GM19395 (cell line): Measurements from ENCODE around the gene TGFBR3.
"Not testable (repeated sequence)": the region's sequence is repeated elsewhere in the genome, so short reads cannot be mapped to it uniquely, and the experiment has no call there.

Experiments
- ATAC-seq: cut with Tn5 transposase; IDR thresholded peaks from one replicate; pipeline ENCODE4 v1.9.1; 2021; ENCODE audit warnings: mild to moderate bottlenecking, moderate library complexity; ENCODE audit not compliant: unreplicated experiment

TGFBR3 gene

GRCh38 chr1:91851130-91852010, 34.6 kb downstream of the TGFBR3 start:
- no peak for ATAC-seq

GRCh38 chr1:91850708-91851107, 35.2 kb downstream of the TGFBR3 start:
- no peak for ATAC-seq

- ATAC-seq: no peak
Measured at GRCh38 chr1:91847851-91848250, 38.1 kb downstream of the TGFBR3 start.

GRCh38 chr1:91846639-91847013, 39.3 kb downstream of the TGFBR3 start:
- no peak for ATAC-seq

GRCh38 chr1:91846007-91846638, 39.8 kb downstream of the TGFBR3 start:
- ATAC-seq: no peak

GRCh38 chr1:91844862-91845528, 41.0 kb downstream of the TGFBR3 start:
- ATAC-seq: no peak

GRCh38 chr1:91843843-91844242, 42.1 kb downstream of the TGFBR3 start:
- no peak for ATAC-seq

- ATAC-seq: no peak
Measured at GRCh38 chr1:91842563-91842962, 43.4 kb downstream of the TGFBR3 start.

- no peak for ATAC-seq
Measured at GRCh38 chr1:91842056-91842455, 43.9 kb downstream of the TGFBR3 start.

- ATAC-seq: not testable (repeated sequence)
Measured at GRCh38 chr1:91840276-91840675, 45.7 kb downstream of the TGFBR3 start.

- ATAC-seq: no peak
Measured at GRCh38 chr1:91836331-91837040, 49.5 kb downstream of the TGFBR3 start.

GRCh38 chr1:91835087-91835521, 50.8 kb downstream of the TGFBR3 start:
- ATAC-seq: no peak

GRCh38 chr1:91834549-91834948, 51.4 kb downstream of the TGFBR3 start:
- not testable (repeated sequence) for ATAC-seq

- no peak for ATAC-seq
Measured at GRCh38 chr1:91833946-91834345, 52.0 kb downstream of the TGFBR3 start.

- no peak for ATAC-seq
Measured at GRCh38 chr1:91831132-91831930, 54.6 kb downstream of the TGFBR3 start.

- no peak for ATAC-seq
Measured at GRCh38 chr1:91830242-91831131, 55.5 kb downstream of the TGFBR3 start.

GRCh38 chr1:91829293-91830153, 56.4 kb downstream of the TGFBR3 start:
- no peak for ATAC-seq

- no peak for ATAC-seq
Measured at GRCh38 chr1:91828583-91829281, 57.2 kb downstream of the TGFBR3 start.
